Mammary epithelial cell (primary cell): ENCODE measurements around the gene RXRA.

Experiments
- CTCF ChIP-seq, 2 donors: IDR thresholded peaks in 1 of 2; conservative IDR thresholded peaks in 1 of 2; 2 replicates each; pipeline ENCODE4 v1.5.1; 2011 to 2012; ENCODE audit warnings: inconsistent platforms in 2 of 2, low read length in 2 of 2, mild to moderate bottlenecking in 2 of 2, control low read depth in 1 of 2, low read depth in 1 of 2; ENCODE audit not compliant: insufficient read depth in 1 of 2; ENCODE audit errors: extremely low read depth in 1 of 2
- EZH2 ChIP-seq: IDR thresholded peaks from 2 replicates; pipeline ENCODE4 v1.6.1; 2012; ENCODE audit warnings: low read length, inconsistent platforms, borderline replicate concordance

DNA sequence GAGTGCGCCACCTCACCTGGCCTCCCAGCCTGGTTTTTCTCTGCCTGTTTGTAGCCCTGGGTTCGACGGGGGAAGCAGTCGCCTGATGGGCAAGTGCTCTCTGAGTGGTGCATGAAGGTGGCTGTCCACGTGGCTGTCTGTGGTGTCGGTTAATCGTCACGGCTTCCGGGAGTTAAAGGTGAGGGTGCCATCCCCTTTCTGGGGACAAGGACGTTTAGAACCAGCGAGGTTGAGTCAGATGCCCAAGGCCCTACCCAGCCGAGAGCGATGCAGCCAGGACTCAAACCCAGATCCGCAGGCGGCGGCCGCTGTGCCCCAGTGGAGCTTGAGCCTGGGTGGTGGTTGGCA lies 47.7 kb downstream of the RXRA start:
- TF ChIP-seq CTCF (conservative IDR thresholded peaks at IDR 0.05 in 1 of 2, IDR thresholded peaks at IDR 0.05 in 1 of 2; ENCODE audit: extremely low read depth in 1 of 2, insufficient read depth in 1 of 2, low read depth in 1 of 2, low read length in 2 of 2) (no peak), EZH2 (no peak)
